ENCODE measurements around the gene MEI1.
"Not testable (repeated sequence)": the region's sequence is repeated elsewhere in the genome, so short reads cannot be mapped to it uniquely, and the experiment has no call there.

Gene MEI1

DNA sequence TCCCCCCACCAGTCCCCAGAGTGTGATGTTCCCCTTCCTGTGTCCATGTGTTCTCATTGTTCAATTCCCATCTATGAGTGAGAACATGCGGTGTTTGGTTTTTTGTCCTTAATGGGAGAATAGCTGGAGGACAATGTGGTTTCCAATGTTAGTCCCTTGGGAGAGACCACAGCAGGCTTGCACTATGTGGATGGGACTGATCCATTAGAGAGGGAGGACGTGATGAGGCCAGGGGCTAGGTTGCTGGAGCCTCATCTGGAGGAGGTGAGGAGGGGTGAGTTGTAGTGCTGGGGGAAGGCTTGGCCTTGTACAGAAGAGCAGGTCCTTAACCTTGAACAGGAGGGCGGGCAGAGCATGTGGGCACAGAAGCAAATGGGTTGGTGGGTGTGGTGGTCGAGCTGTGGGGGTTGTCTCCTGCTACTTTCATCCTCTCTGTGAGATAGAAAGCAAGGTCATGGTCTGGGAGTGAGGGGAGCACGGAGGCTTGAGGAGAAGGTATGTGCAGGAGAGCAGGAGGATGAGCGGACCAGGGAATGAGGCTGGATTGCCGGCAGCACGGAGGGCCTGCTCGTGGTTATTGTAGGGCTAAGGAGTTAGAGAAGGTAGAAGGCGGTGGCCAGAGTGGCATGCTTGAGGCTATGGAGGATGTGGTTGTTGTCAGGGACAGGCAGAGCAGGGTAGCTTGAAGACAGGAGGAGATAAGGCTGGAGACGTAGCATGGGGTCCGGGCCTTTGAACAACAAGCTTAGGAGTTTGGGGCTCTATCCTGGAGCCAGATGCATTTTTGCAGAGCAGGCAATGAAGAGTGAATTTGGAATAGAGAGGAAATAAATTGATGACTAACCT is 122.4 kb downstream of the MEI1 start:
- no peak for DNase-seq (ENCODE audit: low read depth)

GRCh38 chr22:41822317-41823057 is 123.2 kb downstream of the MEI1 start:
- peak; percentile 92 for DNase-seq (ENCODE audit: low read depth)

- no peak for DNase-seq (ENCODE audit: low read depth)
Measured at GRCh38 chr22:41823797-41824196, 124.5 kb downstream of the MEI1 start.

DNA sequence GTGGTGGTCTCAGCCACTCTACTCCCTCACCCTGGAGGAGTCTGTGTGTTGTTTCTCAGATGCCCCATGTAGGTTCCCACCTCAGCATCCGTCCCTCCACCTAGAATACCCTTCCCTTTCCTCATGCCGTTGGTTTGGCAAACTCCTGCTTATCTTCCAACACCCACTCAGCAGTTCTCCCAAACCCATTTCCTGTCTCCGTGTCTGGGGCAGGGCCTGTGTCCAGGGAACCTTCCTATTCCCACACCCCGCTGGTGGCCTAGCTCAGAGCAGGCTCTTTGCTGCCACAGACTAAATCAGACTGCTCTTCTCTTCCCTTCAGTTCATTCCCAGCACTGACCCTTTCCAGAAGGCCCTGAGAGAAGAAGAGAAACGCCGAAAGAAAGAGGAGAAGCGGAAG is 126.1 kb downstream of the MEI1 start:
- DNase-seq (ENCODE audit: low read depth) = no peak

- DNase-seq (ENCODE audit: low read depth) = no peak
Measured at GRCh38 chr22:41826021-41826420, 126.7 kb downstream of the MEI1 start.

DNA sequence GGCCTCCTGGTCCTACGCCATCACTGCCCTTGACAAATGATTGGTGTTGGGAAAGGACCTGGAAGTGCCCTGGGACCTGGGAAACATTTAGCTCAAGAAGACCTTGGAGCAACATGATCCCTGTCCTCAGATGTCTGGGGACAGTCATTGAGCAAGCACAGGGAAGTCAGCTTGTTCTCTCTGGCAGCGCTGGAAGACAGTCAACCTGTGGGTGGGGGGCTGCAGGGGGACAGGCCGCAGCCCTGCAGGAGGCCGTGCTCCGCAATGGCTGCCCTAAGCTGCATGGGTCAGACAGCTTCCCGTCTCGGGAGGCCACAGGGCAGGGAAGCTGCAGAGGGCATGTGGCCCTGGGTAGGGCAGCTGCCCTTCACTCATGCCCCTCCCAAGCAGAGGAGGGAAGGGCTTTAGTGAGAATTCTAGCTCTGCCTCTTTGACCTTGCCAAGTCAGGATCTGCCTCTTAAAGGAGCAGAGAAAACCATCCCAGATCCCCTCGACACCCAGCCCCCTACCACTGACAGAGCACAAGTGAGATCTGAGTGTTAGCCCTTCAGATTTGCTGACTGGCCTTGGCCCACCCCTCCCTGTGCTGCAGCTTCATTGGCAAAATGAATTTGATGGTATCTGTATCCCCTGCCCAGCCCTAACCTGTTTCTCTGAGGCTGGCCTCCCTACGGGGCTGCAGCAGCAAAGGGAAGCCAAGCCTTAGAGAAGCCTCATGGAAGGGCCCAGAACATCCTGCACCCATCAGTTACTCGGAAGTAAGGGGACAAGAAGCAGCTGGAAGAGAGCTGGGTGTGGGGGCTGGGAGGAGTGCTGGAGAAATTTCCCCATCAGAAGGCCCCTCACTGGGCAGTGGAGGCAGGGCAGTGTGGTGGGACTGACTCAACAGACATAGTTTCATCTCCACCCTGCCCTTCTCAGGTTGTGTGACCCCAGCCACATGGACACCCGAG is 127.4 kb downstream of the MEI1 start:
- no peak for DNase-seq (ENCODE audit: low read depth)

- DNase-seq (ENCODE audit: low read depth) = no peak
Measured at GRCh38 chr22:41827671-41828070, 128.4 kb downstream of the MEI1 start.

- no peak for DNase-seq (ENCODE audit: low read depth)
Measured at GRCh38 chr22:41828516-41828915, 129.2 kb downstream of the MEI1 start.

DNA sequence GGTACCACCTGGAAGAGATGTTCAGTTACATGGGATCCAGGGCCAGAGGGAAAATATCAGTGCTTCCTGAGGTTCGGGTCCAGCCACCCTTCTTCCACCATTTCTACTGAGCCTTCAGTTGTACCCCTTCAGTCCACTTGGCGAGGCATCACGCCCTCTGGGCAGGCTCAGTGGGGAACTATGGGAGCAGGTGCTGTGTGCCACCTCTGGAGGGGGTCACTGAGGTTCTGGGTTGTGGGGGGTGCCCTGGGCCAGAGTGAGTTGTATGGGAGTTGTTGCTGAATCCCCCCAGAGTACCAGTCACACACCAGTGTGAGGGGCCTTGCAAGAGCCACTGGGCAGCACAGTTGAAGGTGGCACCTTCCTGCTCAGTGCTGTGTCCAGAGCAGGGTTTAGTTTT is 130.9 kb downstream of the MEI1 start:
- peak; percentile 29 for DNase-seq (ENCODE audit: low read depth)

DNA sequence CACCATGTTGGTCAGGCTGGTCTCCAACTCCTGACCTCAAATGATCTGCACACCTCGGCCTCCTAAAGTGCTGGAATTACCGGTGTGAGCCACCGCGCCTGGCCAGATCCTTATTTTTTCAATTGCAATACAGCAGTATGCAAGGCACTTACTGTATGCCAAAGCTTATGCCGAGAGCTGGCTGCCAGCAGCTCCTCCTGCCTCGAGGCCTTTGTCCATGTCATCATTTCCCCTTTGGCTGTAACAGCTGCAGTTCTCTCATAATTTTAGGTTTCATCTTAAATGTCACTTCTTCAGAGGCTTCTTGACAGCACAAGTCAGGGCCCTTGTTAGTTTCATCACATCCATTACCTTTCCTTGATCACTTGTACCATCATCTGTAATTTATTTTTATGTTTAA is 132.1 kb downstream of the MEI1 start:
- peak; percentile 14 for DNase-seq (ENCODE audit: low read depth)

GRCh38 chr22:41831828-41832552 is 132.7 kb downstream of the MEI1 start:
- DNase-seq (ENCODE audit: low read depth) = peak; percentile 7

DNA sequence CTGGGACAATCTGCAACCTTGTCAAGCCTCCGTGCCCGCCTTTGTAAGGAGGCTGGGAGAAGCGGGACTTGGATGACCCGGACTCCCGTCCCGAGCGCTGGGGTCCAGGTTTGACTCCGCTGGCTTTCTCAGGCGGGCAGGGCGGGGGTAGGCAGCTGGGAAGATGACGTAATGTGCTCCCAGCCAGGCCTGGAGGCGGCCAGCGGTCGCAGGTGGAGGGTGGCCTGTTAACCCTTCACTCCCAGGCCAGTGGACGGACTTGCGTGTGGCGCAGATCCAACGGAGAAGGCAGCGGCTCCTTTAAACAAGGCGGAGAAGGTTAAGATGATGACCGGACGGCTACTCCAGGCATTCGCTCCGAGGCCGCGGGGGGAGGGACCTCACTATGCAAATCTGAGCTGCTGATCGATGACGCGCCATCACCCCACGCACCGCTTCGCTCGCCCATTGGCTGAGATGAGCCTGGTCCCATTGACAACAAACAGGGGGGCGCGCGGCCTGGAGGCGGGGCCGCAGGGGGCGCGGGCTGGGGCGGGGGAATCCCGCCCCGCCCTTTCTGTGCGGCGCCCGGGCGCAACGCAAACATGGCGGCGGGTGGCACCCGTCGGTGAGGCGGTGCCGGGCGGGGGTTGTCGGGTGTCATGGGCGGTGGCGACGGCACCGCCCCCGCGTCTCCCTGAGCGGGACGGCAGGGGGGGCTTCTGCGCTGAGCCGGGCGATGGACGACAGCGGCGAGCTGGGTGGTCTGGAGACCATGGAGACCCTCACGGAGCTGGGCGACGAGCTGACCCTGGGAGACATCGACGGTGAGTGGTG is 133.5 kb downstream of the MEI1 start, which contains the start of gene SREBF2:
TSS of gene SREBF2 (plus strand) at position 553 of the 816 bp plus-strand sequence. CDS start at position 719, 166 bp downstream.
- DNase-seq (ENCODE audit: low read depth) = peak; percentile 99

- DNase-seq (ENCODE audit: low read depth) = peak; percentile 50
Measured at GRCh38 chr22:41833369-41834004, 134.2 kb downstream of the MEI1 start.

DNA sequence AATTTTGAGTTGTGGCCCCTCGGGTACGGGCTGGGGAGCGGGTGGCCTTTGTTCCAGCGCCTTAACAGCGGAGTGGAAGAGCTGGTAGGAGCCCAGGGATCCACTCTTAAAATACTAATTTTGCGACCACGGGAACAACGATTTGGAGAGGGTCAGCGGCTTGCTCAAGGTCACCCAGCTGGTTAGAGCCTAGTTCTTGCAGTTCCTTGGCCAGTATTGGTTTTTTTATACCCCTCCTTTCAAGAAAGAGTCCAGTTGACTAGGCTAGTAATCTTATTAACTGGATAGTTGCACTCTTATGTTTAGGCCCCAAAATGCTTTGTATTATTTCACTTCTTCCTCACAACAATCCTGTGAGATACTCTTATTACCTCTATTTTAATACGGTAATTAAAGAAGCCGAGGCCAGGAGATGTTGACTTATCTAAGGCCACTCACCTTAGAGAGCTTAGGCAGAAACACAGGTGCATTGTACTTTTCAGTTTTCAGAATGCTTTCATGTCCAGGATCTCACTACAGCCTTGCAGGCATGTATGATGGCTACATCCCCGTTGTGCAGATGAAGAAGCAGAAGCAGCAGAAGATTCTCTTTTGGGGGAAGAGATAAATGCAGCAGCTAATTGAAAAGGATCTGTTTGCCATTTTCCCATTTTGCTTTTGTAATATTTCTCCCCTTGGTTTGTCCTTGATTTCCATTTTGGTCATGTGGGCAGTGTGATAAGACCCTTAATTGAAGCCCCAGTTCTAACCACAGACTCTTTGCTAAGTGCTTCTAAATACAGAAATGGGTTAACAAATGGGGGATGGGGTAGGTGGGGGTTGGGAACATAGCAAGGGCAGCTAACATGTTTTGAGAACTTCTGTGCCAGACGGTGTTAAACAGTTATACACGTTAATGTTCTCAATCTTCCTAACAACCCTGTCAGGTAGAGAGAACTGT is 135.0 kb downstream of the MEI1 start:
- DNase-seq (ENCODE audit: low read depth) = no peak

- not testable (repeated sequence) for DNase-seq (ENCODE audit: low read depth)
Measured at GRCh38 chr22:41835462-41835861, 136.2 kb downstream of the MEI1 start.

- DNase-seq (ENCODE audit: low read depth) = no peak
Measured at GRCh38 chr22:41836551-41836950, 137.2 kb downstream of the MEI1 start.

GRCh38 chr22:41838842-41839618 is 139.7 kb downstream of the MEI1 start:
- no peak for DNase-seq (ENCODE audit: low read depth)

DNA sequence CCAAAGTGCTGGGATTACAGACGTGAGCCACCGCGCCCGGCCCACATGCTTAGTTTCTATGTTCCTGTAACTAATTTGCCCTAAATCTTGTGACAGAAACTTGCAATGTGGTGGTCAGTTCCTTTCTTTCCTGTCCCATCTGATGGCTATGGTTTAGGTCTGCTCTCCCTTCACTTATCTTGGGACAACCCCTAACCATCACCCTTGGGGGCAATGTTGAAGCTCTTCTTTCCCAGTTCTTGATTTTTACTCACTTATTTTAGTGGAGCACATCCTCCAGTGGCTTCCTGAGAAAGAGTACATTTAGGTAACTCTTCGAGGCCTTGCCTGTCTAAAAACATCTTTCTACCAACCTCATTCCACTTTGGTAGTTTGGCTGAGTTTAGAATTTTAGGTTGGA is 140.9 kb downstream of the MEI1 start:
- DNase-seq (ENCODE audit: low read depth) = no peak
